Spleen (tissue), 7 donors: ENCODE data around the gene TBC1D22A.

Experiments used
- POLR2A ChIP-seq, 3 donors: fragments of 450-650 bp; IDR thresholded peaks; one replicate each; pipeline ENCODE4 v1.5.1; 2017; ENCODE audit warnings: antibody characterized with exemption in 3 of 3, mild to moderate bottlenecking in 1 of 3
- POLR2AphosphoS5 ChIP-seq, 3 donors: sonication (generic); formaldehyde crosslinking; IDR thresholded peaks; one replicate each; pipeline ENCODE4 v1.5.1; 2017; ENCODE audit warnings: antibody characterized with exemption in 3 of 3
- TF ChIP-seq, protein P1 (sequence below), 11 experiments: fragments of 200-600 bp in 7 of 11; fragments of 450-650 bp in 4 of 11; sonication (generic) in 4 of 11; IDR thresholded peaks in 8 of 11; conservative IDR thresholded peaks in 3 of 11; 1 replicate in 7 of 11; 2 replicates in 4 of 11; pipeline versions ENCODE4 v1.4.0 to v1.8.0; 2016 to 2021; ENCODE audit warnings: antibody characterized with exemption in 11 of 11, inconsistent platforms in 4 of 11, mild to moderate bottlenecking in 1 of 11
- donor health status: DM: no; HTN: no; CAD: no; lungs with moderate emphysema.
- donor health status: DM: no; HTN: no; CAD: no.
- donor health status: DM: no; HTN: no; CAD: no.

DNA sequence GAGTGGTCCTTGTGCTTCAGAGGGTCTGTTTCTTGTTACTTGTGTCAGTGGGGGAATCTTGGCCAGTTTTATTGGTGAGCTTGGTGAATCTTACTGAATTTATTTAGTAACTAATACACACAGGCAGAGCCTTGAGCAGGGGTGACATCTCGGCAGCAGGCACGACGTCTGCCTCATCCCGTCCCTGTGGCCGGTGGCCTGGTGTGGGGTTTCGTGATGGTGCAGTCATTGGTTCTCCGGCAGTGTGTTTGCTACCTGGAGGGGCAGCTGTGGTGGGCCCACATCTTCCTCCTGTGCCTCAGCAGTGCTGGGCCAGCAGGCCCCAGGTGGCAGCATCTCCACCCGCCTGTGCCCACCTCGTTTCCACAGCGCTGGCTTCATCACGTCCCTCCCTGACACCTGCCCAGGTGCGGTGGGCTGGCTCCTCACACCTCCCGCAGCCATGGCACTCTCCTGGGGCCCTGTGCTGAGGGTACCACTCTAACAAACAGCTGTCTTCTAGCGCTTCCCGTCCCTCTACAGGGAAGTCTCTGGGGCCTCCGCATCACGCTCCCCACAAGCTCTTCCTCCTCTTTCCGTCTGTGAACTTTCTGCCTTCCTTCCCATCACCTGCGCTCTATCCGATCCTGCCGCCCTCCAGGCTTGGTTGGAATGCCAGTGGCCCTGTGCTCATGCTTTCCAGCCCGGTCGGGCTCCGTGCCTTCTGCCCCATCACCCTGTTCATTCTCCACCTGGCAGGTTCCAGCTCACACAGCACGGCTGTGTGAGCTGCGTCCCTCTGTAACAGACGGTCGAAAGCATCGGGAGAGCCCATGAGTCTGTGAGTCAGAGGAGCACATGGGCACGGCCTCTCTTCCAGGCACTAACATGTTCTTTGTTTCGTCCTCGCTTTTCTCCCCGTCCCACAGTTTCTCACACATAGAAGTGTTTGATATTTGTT is 203.4 kb downstream of the TBC1D22A start:
- TF ChIP-seq, protein P1, sequence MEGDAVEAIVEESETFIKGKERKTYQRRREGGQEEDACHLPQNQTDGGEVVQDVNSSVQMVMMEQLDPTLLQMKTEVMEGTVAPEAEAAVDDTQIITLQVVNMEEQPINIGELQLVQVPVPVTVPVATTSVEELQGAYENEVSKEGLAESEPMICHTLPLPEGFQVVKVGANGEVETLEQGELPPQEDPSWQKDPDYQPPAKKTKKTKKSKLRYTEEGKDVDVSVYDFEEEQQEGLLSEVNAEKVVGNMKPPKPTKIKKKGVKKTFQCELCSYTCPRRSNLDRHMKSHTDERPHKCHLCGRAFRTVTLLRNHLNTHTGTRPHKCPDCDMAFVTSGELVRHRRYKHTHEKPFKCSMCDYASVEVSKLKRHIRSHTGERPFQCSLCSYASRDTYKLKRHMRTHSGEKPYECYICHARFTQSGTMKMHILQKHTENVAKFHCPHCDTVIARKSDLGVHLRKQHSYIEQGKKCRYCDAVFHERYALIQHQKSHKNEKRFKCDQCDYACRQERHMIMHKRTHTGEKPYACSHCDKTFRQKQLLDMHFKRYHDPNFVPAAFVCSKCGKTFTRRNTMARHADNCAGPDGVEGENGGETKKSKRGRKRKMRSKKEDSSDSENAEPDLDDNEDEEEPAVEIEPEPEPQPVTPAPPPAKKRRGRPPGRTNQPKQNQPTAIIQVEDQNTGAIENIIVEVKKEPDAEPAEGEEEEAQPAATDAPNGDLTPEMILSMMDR (IDR thresholded peaks at IDR 0.05 in 8 of 11, conservative IDR thresholded peaks at IDR 0.05 in 3 of 11), result no peak
- TF ChIP-seq POLR2A (IDR thresholded peaks at IDR 0.05) (no peak), POLR2AphosphoS5 (IDR thresholded peaks at IDR 0.05) (no peak)
